NCI-H82 treated with DMSO at 0.1 percent for 48 hours (cell line): Measurements from ENCODE around the gene FBXO28.

Source experiments
- DNase-seq: peaks from one replicate; lab custom pipeline; 2025; ENCODE audit not compliant: unreplicated experiment; lab: John Stamatoyannopoulos, UW

Gene FBXO28

DNA sequence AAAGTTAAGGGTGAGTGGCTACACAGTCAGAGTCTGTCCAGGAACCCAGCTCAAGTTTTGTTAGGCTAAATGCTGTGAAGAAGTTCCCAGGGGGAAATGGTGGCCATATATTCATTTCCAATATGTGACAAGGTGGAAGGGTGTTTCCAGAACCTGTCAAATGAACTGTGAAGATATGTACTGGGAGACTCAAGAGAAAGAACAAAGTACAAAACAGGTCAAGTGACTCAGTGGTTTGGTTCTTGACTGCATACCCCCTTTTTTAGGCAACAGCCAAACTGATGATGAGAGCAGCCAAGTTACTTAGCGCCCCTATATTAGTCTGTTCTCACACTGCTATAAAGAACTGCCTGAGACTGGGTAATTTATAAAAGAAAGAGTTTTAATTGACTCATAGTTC, 18.6 kb upstream of the FBXO28 start:
- no peak for DNase-seq

DNA sequence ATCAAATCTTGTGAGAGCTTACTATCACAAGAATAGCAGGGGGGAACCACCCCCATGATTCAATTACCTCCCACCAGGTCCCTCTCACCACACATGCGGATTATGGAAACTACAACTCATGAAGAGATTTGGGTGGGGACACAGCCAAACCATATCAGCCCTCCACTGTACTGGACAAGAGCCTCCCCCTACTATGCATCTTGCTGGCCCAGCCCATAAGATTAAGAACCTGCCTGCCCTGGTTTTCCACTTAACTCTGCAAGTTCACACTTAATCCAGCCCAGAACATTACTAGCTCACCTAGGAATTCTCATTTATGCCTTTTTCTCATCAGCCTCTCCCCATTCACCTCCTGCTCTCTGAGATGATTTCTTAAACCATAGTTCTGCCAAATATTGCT, 18.0 kb upstream of the FBXO28 start:
- DNase-seq = no peak

DNA sequence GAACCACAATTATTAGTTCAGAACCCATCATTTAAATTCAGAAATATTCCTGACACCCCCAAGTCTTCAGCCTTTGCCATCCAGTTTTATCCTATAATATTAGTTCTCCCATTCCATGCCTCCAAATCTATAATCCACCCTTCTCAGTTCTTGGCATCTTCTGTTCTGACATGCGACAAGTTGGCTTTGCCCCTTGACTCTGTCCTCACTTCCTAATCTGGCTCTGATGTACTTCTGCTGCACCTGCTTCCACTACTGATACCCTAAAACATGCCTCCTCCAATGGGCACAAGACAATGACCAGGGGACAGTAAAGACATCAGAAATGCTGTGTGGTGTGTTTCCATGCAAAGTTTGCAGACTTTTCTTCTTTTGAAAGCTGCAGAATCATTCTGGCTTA, 17.1 kb upstream of the FBXO28 start:
- no peak for DNase-seq

DNA sequence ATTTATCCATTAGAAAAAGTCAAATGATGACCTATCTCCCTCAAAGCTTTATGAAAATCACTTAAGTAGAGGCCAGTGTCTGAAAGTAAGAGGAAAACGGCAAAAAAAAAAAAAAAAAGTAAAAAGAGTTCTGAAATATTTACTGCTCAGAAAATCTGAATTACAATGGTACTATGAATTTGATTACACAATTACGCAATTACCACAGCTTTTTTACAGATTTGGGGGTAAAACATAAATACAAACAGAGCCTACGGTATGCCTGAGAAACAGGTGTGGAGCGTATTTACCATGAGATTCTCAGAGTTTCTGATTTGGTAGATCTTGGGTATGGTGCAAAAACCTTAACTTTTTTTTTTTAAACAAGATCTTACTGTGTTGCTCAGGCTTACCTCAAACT, 15.9 kb upstream of the FBXO28 start:
- DNase-seq = no peak

DNA sequence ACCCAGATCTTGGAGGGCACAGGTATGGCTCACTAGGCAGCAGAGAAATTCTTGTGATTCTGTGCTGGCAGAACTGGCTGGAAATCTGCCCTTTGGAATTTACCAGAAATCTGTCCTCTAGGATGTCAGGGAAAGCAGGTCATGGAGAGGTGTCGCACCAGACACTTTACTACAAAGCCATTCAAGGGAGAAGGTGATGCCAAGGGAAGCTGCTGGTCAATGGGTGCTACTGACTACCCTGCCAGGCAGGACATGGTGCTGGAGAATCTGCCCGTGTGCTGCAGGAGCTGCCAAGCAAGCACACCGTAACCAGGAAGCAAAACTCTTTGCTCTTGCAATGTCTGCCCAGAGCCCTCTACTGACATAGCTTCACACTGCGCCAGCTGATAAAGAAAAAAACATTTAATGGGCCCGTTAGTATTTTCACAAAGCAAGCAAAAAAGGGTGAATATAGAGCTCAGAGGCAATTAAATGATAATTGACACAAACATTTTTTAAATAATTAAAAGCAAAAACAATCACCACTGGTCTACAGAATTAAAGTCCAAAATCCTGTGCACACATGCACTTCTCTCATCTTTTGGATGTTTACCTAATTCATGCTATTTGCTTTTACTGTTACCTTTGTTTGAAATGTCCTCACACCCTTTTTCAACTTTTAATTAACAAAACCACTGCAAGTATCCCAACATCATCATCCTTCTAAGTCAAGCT, 7.2 kb upstream of the FBXO28 start:
- peak; percentile 57 for DNase-seq

DNA sequence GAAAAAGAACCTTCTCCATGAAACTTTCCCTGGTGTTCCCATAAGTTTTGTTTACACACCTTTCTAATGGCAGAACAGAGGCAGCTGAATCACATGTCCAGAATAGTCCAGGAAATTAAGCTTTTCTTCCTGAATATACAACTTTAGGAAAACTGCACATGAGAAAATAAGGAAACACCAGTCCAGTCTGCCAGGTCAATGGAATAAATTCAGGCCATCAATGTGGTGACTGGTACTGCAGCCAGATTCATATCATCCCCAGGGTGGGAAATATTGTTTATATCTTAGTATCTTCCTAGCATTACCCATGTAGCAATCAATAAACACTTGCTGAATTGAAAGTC, 6.7 kb upstream of the FBXO28 start:
- no peak for DNase-seq

DNA sequence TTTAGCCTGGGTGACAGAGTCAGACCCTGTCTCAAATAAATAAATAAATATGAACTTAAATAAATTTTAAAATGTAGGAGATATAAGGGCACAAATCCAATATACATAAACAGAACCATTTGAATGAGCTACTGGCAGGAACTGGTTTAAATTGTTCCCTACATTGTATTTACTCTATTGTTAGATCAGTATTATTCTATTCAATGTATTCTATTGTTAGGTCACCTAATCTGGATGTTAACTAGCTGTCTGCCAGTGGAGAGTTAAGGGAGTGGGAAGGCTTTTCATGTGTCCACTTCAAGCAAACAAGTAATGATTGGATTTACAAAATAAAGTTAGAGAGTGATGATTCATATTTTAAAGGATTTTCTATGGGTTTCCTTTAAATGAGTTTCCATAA, 4.9 kb upstream of the FBXO28 start:
- no peak for DNase-seq

DNA sequence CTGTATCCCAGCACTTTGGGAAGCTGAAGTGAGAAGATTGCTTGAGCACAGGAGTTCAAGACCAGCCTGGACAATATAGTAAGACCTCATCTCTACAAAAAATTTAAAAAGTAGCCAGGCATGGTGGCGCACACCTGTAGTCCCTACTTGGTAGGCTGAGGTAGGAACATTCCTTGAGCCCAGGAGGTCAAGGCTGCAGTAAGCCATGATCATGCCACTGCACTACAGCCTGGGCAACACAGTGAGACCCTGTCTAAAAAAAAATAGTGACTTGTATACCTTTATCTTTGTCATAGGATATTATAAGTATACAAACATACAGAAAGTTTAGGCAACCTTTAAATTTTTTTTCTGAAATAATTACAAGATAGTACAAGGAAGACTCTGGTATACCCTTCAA, 3.9 kb upstream of the FBXO28 start:
- DNase-seq = no peak

DNA sequence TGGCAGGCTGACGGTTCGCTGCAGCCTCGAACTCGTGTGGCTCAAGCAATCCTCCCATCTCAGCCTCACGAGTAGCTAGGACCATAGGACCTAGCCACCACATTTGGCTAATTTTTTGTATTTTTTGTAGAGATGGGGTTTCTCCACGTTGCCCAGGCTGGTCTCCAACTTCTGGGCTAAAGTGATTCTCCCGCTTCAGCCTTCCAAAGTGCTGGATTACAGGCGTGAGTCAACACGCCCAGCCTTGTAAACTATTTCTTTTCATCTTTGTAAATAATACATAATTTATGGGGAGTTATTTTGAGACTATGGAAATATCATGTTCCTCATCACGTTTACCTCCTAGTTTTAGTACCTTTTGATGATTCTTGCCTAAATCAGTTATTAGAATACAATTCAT, 906 bp upstream of the FBXO28 start:
- DNase-seq = no peak

DNA sequence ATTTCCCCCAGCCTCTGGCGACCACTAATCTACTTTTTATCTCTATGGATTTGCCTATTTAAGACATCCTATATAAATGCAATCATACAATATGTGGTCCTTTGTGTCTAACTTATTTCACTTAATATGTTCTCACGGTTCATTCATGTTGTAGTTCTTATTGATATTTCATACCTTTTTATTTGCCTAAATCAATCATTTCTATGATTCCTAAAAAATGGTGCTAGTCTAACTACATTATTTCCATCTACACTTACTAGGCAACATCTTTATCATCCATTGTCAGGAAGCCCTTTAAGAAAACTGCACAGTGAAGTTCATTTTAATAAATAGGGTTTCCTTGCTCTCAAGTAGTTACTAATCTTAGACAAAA, 380 bp upstream of the FBXO28 start:
- no peak for DNase-seq

DNA sequence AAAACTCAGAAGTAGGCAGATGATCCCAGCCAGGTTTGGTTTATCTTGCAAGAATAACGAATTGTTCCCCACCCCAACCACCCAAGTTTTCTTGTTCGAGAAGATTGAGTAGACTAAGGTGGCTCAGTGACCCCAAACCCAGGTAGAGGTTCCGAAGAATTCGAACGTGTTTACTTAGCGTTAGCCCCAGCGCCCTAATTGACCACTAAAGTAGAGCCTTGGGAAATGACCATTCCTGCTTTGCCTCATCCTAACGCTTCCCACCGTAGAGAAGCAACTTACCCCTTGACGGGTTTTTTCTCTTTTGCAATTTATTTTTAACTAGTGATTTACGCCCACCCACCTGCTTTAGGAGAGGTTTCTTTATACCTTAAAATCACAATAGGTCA, 870 bp downstream of the FBXO28 start:
- DNase-seq = no peak

DNA sequence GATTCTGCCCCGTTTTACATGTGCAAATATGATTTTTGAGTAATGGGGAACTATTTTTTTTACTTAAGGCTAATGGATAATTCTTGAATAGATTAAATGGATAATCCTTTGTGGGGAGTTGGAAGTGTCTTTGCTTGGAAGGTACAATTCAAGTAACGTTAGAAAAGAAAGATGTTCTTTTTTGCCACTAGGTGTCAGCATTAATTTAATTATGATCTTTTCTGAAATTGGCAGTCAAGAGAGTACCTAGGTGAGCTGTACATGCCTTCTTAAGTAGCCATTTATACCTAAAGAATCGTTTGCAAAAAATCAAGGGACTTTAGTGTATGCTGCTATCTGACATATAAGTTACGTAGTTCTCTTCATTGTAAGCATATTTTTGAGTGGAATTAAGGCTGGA, 2.2 kb downstream of the FBXO28 start:
- DNase-seq = peak; percentile 82

DNA sequence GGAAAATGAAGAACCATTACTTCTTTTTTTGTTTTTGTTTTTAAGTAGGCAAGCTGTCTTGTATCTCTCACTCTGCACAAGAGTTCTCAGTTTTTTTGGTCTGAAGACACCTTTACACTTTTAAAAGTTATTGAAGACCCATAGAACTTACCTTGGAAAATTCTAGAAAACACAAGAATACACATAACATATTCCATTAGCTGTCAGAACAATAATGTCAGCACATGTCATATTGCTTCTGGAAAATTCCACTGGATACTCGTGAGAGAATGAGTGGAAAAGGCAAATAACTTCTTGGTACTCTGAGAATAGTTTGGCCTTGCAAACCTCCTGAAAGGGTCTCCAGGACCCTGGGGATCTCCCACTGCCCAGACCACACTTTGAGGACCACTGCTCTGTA, 4.8 kb downstream of the FBXO28 start:
- no peak for DNase-seq

DNA sequence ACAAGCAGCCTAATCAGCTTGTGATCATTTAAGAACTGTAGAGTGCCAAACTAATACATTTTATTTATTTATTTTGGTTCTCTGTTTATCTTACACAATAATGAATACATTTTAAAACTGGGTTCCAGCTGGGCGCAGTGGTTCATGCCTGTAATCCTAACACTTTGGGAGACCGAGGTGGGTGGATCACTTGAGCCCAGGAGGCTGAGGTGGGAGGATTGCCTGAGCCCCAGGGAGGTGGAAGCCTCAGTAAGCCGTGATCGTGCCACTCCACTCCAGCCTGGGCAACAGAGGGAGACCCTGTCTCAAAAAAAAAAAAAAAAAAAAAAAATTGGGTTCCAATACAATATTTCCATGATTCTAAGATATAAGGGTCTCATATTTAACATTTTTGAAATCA, 9.2 kb downstream of the FBXO28 start:
- DNase-seq = no peak

DNA sequence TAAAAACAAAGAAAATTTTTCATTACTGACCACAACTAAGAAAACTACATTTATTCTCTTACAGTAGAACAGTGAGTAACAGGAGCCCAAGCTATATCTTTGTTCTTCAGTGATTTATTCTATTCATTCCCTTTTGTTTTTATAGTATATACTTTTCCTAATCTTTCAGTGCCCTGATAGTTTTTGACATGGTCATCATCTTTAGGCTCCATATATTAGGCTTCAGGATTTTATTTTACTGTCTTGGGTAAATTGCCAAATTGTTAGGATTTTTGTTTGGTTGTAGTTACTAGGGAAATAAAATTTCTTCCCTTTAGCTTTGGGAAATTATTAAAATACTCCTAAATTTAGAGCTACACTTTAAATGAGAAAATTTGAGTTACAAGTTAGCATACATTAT, 10.3 kb downstream of the FBXO28 start:
- DNase-seq = no peak

DNA sequence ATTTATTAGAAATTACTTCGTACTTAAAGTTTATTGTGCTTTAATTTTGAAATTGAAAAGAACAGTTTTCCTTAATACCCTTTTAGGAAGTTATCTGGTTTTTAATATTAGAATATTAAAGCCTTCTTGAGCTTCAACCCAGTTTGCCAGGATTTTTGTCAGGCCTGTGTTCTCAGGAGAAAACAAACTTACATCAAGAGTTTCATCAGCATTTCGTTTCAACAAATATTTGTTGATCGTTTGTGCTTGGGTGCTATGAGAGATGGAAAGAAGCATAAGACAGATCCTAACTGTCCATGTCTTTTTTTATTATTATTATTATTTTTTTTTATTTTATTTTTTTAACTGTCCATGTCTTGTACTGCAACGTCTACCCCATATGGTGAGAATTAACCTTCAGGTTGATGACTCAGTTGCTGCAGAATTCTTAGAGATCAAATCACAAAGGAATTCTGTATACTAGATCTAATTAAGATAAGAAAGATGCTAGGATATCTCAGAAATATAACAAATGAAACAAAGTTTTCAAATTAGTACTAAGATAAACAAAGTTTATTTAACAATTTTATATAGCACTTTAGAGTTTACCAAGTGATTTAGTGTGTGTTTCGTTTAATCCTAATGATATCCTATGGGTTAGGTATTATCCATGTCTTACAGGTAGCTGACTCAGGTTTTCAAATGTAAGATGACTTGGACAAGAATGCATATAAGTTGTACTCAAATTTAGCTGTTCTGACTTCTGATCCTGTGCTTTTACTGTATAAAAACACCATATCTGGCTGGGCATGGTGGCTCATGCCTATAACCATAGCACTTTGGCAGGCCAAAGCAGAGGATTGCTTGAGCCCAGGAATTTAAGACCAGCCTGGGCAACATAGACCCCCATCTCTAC, 14.3 kb downstream of the FBXO28 start:
- no peak for DNase-seq

DNA sequence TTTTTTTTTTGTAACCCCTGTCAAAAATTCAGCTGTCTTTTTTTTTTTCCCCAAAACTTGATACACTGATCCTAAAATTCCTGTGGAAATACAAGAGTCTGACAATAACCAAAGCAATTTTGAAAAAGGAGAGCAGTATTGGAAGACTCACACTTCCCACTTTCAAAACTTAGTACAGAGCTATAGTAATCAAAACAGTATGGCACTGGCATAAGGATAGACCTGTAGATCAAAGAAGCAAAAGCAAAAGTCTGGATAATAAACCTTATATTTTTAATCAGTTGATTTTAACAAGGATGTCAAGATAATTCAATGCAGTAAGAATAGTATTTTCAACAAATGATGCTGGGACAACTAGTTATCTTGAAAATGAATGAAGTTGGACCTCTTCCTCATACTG, 17.3 kb downstream of the FBXO28 start:
- no peak for DNase-seq

DNA sequence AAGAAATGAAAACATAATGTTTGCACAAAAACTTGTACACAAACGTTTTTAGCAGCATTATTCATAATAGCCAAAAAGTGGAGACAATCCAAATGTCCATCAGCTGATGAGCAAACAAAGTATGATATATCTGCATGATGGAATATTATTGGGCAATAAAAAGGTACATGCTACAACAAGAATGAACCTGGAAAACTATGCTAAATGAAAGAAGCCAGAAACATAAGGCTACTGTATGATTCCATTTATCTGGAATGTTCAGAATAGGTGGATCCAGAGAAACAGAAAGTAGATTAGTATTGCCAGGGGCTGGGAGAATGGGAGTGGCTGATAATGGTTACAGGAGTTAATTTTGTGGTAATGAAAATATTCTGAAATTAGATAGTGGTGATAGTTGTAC, 19.0 kb downstream of the FBXO28 start:
- no peak for DNase-seq

DNA sequence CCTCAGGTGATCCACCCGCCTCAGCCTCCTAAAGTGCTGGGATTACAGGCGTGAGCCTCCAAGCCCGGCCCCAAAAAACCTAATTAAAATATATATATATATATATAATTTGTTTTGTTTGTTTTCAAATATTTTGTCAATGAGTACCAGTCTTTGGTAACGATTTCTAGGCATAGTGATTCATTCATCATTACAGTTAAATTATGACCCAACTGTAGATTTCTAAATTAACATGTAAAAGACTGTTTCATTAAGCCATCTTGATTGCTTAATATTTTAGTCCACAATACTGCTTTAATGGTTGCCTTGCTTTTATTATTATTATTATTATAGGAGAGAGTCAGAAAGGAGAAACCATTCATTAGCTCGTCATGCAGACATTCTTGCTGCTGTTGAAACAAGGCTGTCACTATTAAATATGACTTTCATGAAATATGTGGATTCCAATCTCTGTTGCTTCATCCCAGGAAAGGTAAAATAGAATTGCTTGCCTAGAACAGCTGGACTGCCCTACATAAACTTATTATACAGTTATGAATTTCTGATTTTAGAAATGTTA, 19.9 kb downstream of the FBXO28 start:
- DNase-seq = no peak

DNA sequence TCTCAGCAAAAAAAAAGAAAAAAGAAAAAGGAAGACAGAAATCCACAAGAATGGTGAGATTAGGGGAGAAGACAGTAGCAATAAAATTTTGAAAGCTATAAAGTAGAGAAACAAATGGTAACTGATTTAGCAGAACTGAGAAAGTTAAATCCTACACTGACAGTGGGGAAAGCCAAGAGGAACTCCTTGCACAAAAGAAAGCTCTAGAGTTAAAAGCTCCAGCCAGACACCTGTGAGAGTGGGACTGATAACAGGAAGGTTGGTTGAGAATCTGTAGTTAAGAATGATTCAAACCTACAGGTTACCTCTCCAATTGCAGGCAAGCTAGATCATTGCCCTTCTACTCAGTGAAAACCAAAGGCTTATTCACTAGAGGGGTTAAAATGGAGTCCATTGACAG, 23.6 kb downstream of the FBXO28 start:
- no peak for DNase-seq

DNA sequence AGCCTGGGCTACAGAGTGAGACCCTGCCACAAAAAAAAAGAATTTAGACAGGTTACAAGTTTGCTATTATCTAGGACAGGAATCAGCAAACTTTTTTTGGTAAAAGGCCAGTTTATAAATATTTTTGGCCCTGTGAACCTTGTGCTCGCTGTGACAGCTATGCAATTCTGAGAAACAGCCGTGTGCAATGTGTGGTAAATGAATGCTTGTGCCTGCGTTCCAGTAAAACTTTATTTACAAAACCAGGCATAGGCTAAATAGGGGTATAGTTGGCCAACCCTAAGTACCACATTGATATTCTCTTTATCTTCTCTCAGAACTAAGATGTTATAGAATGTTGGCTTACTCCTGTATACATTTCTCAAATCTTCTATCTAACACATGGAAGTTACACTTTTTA, 24.3 kb downstream of the FBXO28 start:
- no peak for DNase-seq

DNA sequence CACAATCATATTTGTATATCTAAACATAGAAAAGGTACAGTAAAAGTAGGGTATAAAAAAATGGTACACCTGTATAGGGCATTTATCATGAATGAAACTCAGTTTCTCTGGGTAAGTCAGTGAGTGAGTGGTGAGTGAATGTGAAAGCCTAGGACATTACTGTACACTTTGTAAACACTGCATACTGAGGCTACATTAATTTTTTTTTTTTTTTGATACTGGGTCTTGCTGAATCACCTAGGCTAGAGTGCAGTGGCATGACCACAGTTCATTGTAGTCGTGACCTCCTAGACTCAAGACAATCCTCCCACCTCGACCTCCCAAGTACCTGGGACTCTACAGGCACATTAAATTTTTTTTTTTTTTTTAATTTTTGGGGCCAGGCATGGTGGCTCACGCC, 27.8 kb downstream of the FBXO28 start:
- no peak for DNase-seq

DNA sequence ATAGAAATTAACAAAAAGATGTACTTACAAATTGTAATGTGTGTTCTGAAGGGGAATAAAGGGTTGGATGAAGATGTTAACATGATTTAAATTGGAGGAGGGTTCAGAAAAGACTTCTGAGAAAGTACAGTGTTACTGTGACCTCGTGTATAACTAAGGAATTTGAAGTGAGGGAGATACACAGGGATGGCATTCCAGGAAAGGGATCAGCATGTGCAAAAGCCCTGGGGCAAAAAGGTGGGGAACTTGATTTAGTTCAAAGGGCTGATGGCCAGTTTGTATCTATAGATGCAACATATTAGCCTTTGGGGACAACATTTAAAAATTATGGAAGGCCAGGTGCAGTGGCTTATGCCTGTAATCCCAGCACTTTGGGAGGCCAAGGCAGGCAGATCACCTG, 35.8 kb downstream of the FBXO28 start:
- DNase-seq = no peak
